HepG2 (cell line): ENCODE results near the gene ASCC2. TPM values are rescaled to one million over a fixed set of nuclear protein-coding genes. Genes with fewer than 3 reads are reported as not detected.

Experiments used
- ATAD3A ChIP-seq: sonication (generic); formaldehyde crosslinking; IDR thresholded peaks from 2 replicates; pipeline ENCODE4 v1.4.0; 2020; ENCODE audit warnings: missing genetic modification reagents
- CBX1 ChIP-seq: IDR thresholded peaks from one replicate; pipeline ENCODE4 v1.6.1; 2016; ENCODE audit warnings: antibody characterized with exemption, low read depth
- FOXA3 ChIP-seq: IDR thresholded peaks from 2 replicates; pipeline ENCODE4 v1.6.1; 2016; ENCODE audit warnings: missing genetic modification reagents, missing compliant biosample characterization
- FOXK1 ChIP-seq: sonication (generic); formaldehyde crosslinking; IDR thresholded peaks from 2 replicates; pipeline ENCODE4 v1.4.0; 2020; ENCODE audit warnings: low read depth, missing genetic modification reagents, borderline replicate concordance
- KDM2A ChIP-seq: sonication (generic); formaldehyde crosslinking; IDR thresholded peaks from 2 replicates; pipeline ENCODE4 v1.4.0; 2020; ENCODE audit warnings: low read depth, missing genetic modification reagents, borderline replicate concordance
- KLF6 ChIP-seq: IDR thresholded peaks from 2 replicates; pipeline ENCODE4 v1.8.0; 2016; ENCODE audit warnings: missing biosample characterization, missing genetic modification reagents
- NONO ChIP-seq, 2 experiments: fragments of 450-650 bp in 1 of 2; sonication (generic) in 1 of 2; formaldehyde crosslinking in 1 of 2; IDR thresholded peaks in 1 of 2; conservative IDR thresholded peaks in 1 of 2; 2 replicates each; pipeline versions ENCODE4 v1.6.1 to v1.8.0; 2017 to 2022; ENCODE audit warnings: mild to moderate bottlenecking in 1 of 2, missing genetic modification reagents in 1 of 2, moderate library complexity in 1 of 2
- NR1H2 ChIP-seq: sonication (generic); formaldehyde crosslinking; IDR thresholded peaks from 2 replicates; pipeline ENCODE4 v1.8.1; 2022; ENCODE audit warnings: low read depth, missing genetic modification reagents, borderline replicate concordance
- TEAD3 ChIP-seq: optimal IDR thresholded peaks from 2 replicates; pipeline ENCODE3; 2016; ENCODE audit warnings: borderline replicate concordance
- ZFP36L2 ChIP-seq: sonication (generic); formaldehyde crosslinking; IDR thresholded peaks from 2 replicates; pipeline ENCODE4 v1.4.0; 2020; ENCODE audit warnings: missing genetic modification reagents
- ZNF234 ChIP-seq: sonication (generic); formaldehyde crosslinking; conservative IDR thresholded peaks from 2 replicates; pipeline ENCODE4 v1.5.1; 2020; ENCODE audit warnings: mild to moderate bottlenecking, missing genetic modification reagents
- ZNF264 ChIP-seq: sonication (generic); formaldehyde crosslinking; IDR thresholded peaks from 2 replicates; pipeline ENCODE4 v1.4.0; 2020; ENCODE audit warnings: missing genetic modification reagents
- ZNF577 ChIP-seq: sonication (generic); formaldehyde crosslinking; IDR thresholded peaks from 2 replicates; pipeline ENCODE4 v1.4.0; 2020; ENCODE audit warnings: mild to moderate bottlenecking, low read depth, missing genetic modification reagents, borderline replicate concordance
- ZNF598 ChIP-seq: sonication (generic); formaldehyde crosslinking; IDR thresholded peaks from 2 replicates; pipeline ENCODE4 v1.5.1; 2020; ENCODE audit warnings: mild to moderate bottlenecking, missing genetic modification reagents, borderline replicate concordance
- ZNF749 ChIP-seq: sonication (generic); formaldehyde crosslinking; IDR thresholded peaks from 2 replicates; pipeline ENCODE4 v1.8.0; 2022; ENCODE audit warnings: mild to moderate bottlenecking, missing genetic modification reagents, moderate library complexity, borderline replicate concordance
- ZNF792 ChIP-seq: IDR thresholded peaks from 2 replicates; pipeline ENCODE4 v1.6.1; 2016
- polyA plus RNA-seq, 8 experiments: library from polyadenylated mRNA; depleted of rRNA in 3 of 8; stranded (reverse) in 7 of 8; unstranded in 1 of 8; fragments of >200 nt; fragmentation: Illumina TruSeq in 4 of 8; extraction: Trizol in 4 of 8; gene quantifications; 2 replicates each; pipeline versions ENCODE4 v1.2.1 to v1.2.3, GENCODE V29; 2011 to 2016; ENCODE audit warnings: low read depth in 4 of 8, missing spikeins in 1 of 8, mixed read lengths in 1 of 8; ENCODE audit not compliant: insufficient read depth in 1 of 8
- total RNA-seq, 5 experiments: library from RNA; depleted of rRNA; stranded (reverse); fragments of >200 nt; fragmentation: Illumina TruSeq; extraction: Trizol; gene quantifications; 2 replicates each; pipeline ENCODE4 v1.2.3, GENCODE V29; 2016; ENCODE audit warnings: low read depth in 1 of 5
- TF ChIP-seq, protein P1 (sequence below): sonication (generic); formaldehyde crosslinking; IDR thresholded peaks from 2 replicates; pipeline ENCODE4 v1.8.1; 2022; ENCODE audit warnings: low read depth, mild to moderate bottlenecking, missing genetic modification reagents
- TF ChIP-seq, protein P2 (sequence below): sonication (generic); formaldehyde crosslinking; IDR thresholded peaks from 2 replicates; pipeline ENCODE4 v1.4.0; 2020; ENCODE audit warnings: mild to moderate bottlenecking, missing genetic modification reagents
- TF ChIP-seq, protein P3 (sequence below): IDR thresholded peaks from 2 replicates; pipeline ENCODE4 v1.6.1; 2016
- TF ChIP-seq, protein P4 (sequence below): IDR thresholded peaks from 2 replicates; pipeline ENCODE4 v1.6.1; 2016; ENCODE audit warnings: missing compliant biosample characterization, missing genetic modification reagents, borderline replicate concordance
- TF ChIP-seq, protein P5 (sequence below): sonication (generic); formaldehyde crosslinking; IDR thresholded peaks from 2 replicates; pipeline ENCODE4 v1.4.0; 2020; ENCODE audit warnings: missing genetic modification reagents; ENCODE audit errors: not compliant biosample characterization

ASCC2 gene
- total and polyA plus RNA-seq, 2 of the 13 experiments (the other 11 are each of a cell fraction or from before 2014, with no cell fraction given): 26.2 to 26.3 TPM

DNA sequence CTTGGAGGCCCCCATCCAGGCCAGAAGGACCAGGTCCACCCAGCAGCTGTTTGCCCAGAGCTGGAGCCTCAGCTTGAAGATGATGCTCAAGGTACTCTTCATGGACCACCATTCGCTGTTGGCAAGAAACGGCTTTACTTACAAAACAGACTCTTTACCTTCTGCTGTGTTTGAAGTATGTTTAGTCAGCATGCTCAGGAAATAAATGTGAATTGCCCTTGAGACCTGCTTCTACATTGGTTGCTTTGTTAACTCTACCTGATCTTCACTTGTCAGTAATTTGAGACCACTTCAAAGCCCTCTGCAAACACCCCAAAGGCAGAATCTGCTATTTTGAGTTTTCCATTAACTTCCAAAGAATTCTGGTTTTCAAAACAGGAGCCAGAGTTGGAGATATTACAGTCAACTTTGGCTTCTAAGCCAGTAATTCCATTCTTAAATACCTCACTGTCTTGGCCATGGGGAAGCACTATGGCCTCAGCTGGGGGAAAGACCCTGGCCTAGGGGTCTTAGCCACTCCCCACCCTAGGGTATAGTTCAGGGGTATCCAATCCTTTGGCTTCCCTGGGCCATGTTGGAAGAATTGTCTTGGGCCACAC, 68.3 kb downstream of the ASCC2 start (continued):
- TF ChIP-seq, protein P1, sequence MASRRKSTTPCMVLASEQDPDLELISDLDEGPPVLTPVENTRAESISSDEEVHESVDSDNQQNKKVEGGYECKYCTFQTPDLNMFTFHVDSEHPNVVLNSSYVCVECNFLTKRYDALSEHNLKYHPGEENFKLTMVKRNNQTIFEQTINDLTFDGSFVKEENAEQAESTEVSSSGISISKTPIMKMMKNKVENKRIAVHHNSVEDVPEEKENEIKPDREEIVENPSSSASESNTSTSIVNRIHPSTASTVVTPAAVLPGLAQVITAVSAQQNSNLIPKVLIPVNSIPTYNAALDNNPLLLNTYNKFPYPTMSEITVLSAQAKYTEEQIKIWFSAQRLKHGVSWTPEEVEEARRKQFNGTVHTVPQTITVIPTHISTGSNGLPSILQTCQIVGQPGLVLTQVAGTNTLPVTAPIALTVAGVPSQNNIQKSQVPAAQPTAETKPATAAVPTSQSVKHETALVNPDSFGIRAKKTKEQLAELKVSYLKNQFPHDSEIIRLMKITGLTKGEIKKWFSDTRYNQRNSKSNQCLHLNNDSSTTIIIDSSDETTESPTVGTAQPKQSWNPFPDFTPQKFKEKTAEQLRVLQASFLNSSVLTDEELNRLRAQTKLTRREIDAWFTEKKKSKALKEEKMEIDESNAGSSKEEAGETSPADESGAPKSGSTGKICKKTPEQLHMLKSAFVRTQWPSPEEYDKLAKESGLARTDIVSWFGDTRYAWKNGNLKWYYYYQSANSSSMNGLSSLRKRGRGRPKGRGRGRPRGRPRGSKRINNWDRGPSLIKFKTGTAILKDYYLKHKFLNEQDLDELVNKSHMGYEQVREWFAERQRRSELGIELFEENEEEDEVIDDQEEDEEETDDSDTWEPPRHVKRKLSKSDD: no peak
- no peak for TF ChIP-seq ZNF264 (CRISPR knock-in tag)
- TF ChIP-seq, protein P2, sequence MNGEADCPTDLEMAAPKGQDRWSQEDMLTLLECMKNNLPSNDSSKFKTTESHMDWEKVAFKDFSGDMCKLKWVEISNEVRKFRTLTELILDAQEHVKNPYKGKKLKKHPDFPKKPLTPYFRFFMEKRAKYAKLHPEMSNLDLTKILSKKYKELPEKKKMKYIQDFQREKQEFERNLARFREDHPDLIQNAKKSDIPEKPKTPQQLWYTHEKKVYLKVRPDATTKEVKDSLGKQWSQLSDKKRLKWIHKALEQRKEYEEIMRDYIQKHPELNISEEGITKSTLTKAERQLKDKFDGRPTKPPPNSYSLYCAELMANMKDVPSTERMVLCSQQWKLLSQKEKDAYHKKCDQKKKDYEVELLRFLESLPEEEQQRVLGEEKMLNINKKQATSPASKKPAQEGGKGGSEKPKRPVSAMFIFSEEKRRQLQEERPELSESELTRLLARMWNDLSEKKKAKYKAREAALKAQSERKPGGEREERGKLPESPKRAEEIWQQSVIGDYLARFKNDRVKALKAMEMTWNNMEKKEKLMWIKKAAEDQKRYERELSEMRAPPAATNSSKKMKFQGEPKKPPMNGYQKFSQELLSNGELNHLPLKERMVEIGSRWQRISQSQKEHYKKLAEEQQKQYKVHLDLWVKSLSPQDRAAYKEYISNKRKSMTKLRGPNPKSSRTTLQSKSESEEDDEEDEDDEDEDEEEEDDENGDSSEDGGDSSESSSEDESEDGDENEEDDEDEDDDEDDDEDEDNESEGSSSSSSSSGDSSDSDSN (CRISPR knock-in tag): no peak
- no peak for TF ChIP-seq ZNF234
- no peak for TF ChIP-seq NONO (IDR thresholded peaks at IDR 0.05)
- TF ChIP-seq NONO (CRISPR knock-in tag; conservative IDR thresholded peaks at IDR 0.05): 0 out of 2 replicates have a peak, but pooled peaks have one; percentile 29
- TF ChIP-seq, protein P3, sequence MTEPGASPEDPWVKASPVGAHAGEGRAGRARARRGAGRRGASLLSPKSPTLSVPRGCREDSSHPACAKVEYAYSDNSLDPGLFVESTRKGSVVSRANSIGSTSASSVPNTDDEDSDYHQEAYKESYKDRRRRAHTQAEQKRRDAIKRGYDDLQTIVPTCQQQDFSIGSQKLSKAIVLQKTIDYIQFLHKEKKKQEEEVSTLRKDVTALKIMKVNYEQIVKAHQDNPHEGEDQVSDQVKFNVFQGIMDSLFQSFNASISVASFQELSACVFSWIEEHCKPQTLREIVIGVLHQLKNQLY (CRISPR knock-in tag): peak; percentile 61; the same call in 1 of the 2 replicates
- no peak for TF ChIP-seq NR1H2
- peak; percentile 63; the same call in 1 of the 2 replicates for TF ChIP-seq FOXK1
- TF ChIP-seq ZFP36L2 (CRISPR knock-in tag): no peak
- peak; percentile 86 for TF ChIP-seq FOXA3 (CRISPR knock-in tag)
- TF ChIP-seq, protein P4, sequence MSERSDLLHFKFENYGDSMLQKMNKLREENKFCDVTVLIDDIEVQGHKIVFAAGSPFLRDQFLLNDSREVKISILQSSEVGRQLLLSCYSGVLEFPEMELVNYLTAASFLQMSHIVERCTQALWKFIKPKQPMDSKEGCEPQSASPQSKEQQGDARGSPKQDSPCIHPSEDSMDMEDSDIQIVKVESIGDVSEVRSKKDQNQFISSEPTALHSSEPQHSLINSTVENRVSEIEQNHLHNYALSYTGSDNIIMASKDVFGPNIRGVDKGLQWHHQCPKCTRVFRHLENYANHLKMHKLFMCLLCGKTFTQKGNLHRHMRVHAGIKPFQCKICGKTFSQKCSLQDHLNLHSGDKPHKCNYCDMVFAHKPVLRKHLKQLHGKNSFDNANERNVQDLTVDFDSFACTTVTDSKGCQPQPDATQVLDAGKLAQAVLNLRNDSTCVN (CRISPR knock-in tag): no peak
- no peak for TF ChIP-seq ATAD3A (CRISPR knock-in tag)
- TF ChIP-seq ZNF577: no peak
- no peak for TF ChIP-seq ZNF598 (CRISPR knock-in tag)
- peak; percentile 78 for TF ChIP-seq TEAD3 (CRISPR knock-in tag)
- no peak; the same call in 1 of the 2 replicates for TF ChIP-seq KLF6
- no peak for TF ChIP-seq ZNF749 (CRISPR knock-in tag)
- TF ChIP-seq, protein P5, sequence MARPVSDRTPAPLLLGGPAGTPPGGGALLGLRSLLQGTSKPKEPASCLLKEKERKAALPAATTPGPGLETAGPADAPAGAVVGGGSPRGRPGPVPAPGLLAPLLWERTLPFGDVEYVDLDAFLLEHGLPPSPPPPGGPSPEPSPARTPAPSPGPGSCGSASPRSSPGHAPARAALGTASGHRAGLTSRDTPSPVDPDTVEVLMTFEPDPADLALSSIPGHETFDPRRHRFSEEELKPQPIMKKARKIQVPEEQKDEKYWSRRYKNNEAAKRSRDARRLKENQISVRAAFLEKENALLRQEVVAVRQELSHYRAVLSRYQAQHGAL: no peak
- no peak; the same call in 1 of the 2 replicates for TF ChIP-seq KDM2A (CRISPR knock-in tag)
- TF ChIP-seq CBX1: no peak
- TF ChIP-seq ZNF792 (CRISPR knock-in tag): no peak
